HEK293T (cell line): ENCODE results near the gene SLC6A7.

Experiments
- BHLHE40 ChIP-seq: fragments of 450-650 bp; IDR thresholded peaks from 2 replicates; pipeline ENCODE4 v1.6.1; 2016; ENCODE audit warnings: mild to moderate bottlenecking, moderate library complexity, borderline replicate concordance
- FOXA1 ChIP-seq: fragments of 450-650 bp; IDR thresholded peaks from 2 replicates; pipeline ENCODE4 v1.6.1; 2016; ENCODE audit warnings: mild to moderate bottlenecking
- FOXM1 ChIP-seq: fragments of 450-650 bp; IDR thresholded peaks from 2 replicates; pipeline ENCODE4 v1.6.1; 2017; ENCODE audit warnings: mild to moderate bottlenecking, borderline replicate concordance
- HDGF ChIP-seq: fragments of 450-650 bp; IDR thresholded peaks from 2 replicates; pipeline ENCODE4 v1.6.1; 2017; ENCODE audit warnings: antibody characterized with exemption, borderline replicate concordance
- L3MBTL2 ChIP-seq: fragments of 450-650 bp; conservative IDR thresholded peaks from 2 replicates; pipeline ENCODE4 v1.6.1; 2016; ENCODE audit warnings: mild to moderate bottlenecking
- LEF1 ChIP-seq: fragments of 450-650 bp; IDR thresholded peaks from 2 replicates; pipeline ENCODE4 v1.6.1; 2017; ENCODE audit warnings: mild to moderate bottlenecking, borderline replicate concordance
- NFRKB ChIP-seq: fragments of 450-650 bp; IDR thresholded peaks from 2 replicates; pipeline ENCODE4 v1.6.1; 2016; ENCODE audit warnings: mild to moderate bottlenecking, moderate library complexity
- SP1 ChIP-seq: fragments of 450-650 bp; IDR thresholded peaks from 2 replicates; pipeline ENCODE4 v1.6.1; 2017
- SUZ12 ChIP-seq: fragments of 450-650 bp; IDR thresholded peaks from 2 replicates; pipeline ENCODE4 v1.6.1; 2016; ENCODE audit warnings: mild to moderate bottlenecking
- TARDBP ChIP-seq: fragments of 450-650 bp; IDR thresholded peaks from 2 replicates; pipeline ENCODE4 v1.6.1; 2016
- ZNF384 ChIP-seq: fragments of 450-650 bp; IDR thresholded peaks from 2 replicates; pipeline ENCODE4 v1.6.1; 2016
- TF ChIP-seq, protein P1 (sequence below): fragments of 450-650 bp; IDR thresholded peaks from 2 replicates; pipeline ENCODE4 v1.6.1; 2016

DNA sequence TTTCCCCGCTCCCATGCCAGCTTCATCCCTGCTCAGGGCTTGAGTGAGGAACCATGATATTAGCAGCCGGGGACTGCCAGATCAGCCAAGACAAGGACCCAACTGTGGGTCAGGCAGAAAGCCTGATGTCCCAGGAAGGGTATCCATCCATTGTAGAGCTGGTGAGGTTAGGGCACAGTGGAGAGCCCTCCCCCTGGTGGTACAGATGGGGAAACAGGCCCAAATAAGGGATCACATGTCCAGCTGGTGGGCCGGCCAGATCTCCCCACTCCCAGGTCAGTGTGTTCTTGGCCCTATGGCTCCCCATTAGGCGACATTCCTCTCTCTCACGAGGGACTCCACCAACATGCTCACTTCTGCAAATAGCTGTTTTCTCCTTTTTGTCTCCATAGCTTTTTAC is 14.3 kb upstream of the SLC6A7 start:
- TF ChIP-seq TARDBP (no peak), BHLHE40 (no peak), FOXA1 (no peak), HDGF (no peak), SUZ12 (no peak), LEF1 (no peak), SP1 (no peak), NFRKB (no peak), ZNF384 (no peak), L3MBTL2 (no peak), FOXM1 (no peak)
- TF ChIP-seq, protein P1, sequence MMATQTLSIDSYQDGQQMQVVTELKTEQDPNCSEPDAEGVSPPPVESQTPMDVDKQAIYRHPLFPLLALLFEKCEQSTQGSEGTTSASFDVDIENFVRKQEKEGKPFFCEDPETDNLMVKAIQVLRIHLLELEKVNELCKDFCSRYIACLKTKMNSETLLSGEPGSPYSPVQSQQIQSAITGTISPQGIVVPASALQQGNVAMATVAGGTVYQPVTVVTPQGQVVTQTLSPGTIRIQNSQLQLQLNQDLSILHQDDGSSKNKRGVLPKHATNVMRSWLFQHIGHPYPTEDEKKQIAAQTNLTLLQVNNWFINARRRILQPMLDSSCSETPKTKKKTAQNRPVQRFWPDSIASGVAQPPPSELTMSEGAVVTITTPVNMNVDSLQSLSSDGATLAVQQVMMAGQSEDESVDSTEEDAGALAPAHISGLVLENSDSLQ: no peak
